A549 (cell line): ENCODE data around the gene MGAT5.

Experiments used
- CHD2 ChIP-seq: fragments of 150-350 bp; IDR thresholded peaks from 2 replicates; pipeline ENCODE4 v1.6.1; 2014; ENCODE audit warnings: low read length; ENCODE audit not compliant: partially characterized antibody
- HOXB13 ChIP-seq: fragments of 250-450 bp; sonication (Bioruptor Pico); IDR thresholded peaks from 2 replicates; pipeline ENCODE4 v1.5.0; 2020; ENCODE audit warnings: low read depth, mild to moderate bottlenecking, moderate library complexity
- JUN ChIP-seq, 2 experiments: fragments of >200 bp; sonication (Bioruptor Twin); formaldehyde crosslinking; IDR thresholded peaks; 2 replicates in 1 of 2; 3 replicates in 1 of 2; pipeline ENCODE4 v1.6.1; 2016 to 2017
- RNF2 ChIP-seq: fragments of 200-600 bp; sonication (generic); IDR thresholded peaks from 2 replicates; pipeline ENCODE4 v1.6.1; 2016; ENCODE audit warnings: low read depth, mild to moderate bottlenecking, antibody characterized with exemption, moderate library complexity, borderline replicate concordance
- TF ChIP-seq, protein P1 (sequence below): fragments of >200 bp; sonication (Bioruptor Twin); formaldehyde crosslinking; IDR thresholded peaks from 3 replicates; pipeline ENCODE4 v1.5.1; 2016
- TF ChIP-seq, protein P2 (sequence below): IDR thresholded peaks from 2 replicates; pipeline ENCODE4 v1.6.1; 2012; ENCODE audit warnings: low read depth, borderline replicate concordance

DNA sequence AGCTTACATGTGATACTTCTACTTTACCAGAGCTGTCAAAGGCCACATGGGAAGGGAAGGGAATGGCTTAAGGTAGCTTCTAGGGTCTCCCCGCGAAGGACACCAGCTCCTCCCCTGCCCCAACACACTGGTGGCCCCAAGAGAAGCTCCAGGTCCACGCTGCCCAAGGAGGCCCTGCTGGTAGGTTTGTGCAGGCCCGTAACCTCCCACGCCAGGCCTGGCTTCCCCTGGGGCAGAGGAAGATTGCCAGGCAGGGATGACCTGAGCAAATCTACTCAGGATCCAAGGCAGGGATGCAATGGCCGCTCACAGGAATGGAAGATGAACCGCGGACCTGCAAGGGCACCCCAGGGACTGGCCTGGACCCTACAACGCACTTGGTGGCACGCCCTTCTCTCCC lies 205.1 kb downstream of the MGAT5 start:
- TF ChIP-seq, protein P1, sequence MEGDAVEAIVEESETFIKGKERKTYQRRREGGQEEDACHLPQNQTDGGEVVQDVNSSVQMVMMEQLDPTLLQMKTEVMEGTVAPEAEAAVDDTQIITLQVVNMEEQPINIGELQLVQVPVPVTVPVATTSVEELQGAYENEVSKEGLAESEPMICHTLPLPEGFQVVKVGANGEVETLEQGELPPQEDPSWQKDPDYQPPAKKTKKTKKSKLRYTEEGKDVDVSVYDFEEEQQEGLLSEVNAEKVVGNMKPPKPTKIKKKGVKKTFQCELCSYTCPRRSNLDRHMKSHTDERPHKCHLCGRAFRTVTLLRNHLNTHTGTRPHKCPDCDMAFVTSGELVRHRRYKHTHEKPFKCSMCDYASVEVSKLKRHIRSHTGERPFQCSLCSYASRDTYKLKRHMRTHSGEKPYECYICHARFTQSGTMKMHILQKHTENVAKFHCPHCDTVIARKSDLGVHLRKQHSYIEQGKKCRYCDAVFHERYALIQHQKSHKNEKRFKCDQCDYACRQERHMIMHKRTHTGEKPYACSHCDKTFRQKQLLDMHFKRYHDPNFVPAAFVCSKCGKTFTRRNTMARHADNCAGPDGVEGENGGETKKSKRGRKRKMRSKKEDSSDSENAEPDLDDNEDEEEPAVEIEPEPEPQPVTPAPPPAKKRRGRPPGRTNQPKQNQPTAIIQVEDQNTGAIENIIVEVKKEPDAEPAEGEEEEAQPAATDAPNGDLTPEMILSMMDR, result no peak
- TF ChIP-seq JUN (IDR thresholded peaks at IDR 0.05) (no peak), CHD2 (no peak), RNF2 (no peak), HOXB13 (CRISPR knock-in tag) (no peak)
- TF ChIP-seq, protein P2, sequence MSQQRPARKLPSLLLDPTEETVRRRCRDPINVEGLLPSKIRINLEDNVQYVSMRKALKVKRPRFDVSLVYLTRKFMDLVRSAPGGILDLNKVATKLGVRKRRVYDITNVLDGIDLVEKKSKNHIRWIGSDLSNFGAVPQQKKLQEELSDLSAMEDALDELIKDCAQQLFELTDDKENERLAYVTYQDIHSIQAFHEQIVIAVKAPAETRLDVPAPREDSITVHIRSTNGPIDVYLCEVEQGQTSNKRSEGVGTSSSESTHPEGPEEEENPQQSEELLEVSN, result no peak
